Measurements from ENCODE around the gene LCN1. TPM values are rescaled to one million over a fixed set of nuclear protein-coding genes. Genes with fewer than 3 reads are reported as not detected.
"Not testable (repeated sequence)": the region's sequence is repeated elsewhere in the genome, so short reads cannot be mapped to it uniquely, and the experiment has no call there.

LCN1 gene
- total RNA-seq, 4 donors from 2014 or later, result not detected

DNA sequence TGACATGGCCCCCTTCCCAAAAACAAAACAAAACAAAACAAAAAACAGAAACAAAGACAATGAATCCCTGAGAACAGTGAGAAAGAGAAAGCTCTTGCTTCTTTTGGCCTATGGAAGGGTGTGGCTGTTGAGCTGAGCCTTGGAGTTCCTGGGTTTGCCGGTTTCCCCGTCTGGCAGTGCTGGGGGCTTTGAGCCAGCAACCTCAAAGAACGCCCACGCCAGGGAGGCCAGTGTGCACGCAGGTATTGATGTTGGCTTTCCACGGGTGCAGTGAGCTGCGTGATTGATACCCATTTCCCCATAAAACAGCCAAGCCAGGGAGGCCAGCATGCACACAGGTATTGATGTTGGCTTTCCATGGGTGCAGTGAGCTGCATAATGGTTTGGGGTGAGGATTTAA lies 8.3 kb upstream of the LCN1 start:
- peak in 1 of 2 donors; percentile 65 for DNase-seq (ENCODE audit: low spot score in 2 of 2)
- 54 to 73% methylated on average over 7 of the region's 7 CpGs for WGBS, 2 donors
- no peak for TF ChIP-seq POLR2A (IDR thresholded peaks at IDR 0.05)
- TF ChIP-seq, protein P1, sequence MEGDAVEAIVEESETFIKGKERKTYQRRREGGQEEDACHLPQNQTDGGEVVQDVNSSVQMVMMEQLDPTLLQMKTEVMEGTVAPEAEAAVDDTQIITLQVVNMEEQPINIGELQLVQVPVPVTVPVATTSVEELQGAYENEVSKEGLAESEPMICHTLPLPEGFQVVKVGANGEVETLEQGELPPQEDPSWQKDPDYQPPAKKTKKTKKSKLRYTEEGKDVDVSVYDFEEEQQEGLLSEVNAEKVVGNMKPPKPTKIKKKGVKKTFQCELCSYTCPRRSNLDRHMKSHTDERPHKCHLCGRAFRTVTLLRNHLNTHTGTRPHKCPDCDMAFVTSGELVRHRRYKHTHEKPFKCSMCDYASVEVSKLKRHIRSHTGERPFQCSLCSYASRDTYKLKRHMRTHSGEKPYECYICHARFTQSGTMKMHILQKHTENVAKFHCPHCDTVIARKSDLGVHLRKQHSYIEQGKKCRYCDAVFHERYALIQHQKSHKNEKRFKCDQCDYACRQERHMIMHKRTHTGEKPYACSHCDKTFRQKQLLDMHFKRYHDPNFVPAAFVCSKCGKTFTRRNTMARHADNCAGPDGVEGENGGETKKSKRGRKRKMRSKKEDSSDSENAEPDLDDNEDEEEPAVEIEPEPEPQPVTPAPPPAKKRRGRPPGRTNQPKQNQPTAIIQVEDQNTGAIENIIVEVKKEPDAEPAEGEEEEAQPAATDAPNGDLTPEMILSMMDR (IDR thresholded peaks at IDR 0.05), result no peak
- no peak overlapping the region for H3K4me3 ChIP-seq (ENCODE audit: low read depth, poor library complexity, severe bottlenecking)
- intact Hi-C loops (cut with DNase I; ENCODE audit: low total_unique reads), result no loop called here

DNA sequence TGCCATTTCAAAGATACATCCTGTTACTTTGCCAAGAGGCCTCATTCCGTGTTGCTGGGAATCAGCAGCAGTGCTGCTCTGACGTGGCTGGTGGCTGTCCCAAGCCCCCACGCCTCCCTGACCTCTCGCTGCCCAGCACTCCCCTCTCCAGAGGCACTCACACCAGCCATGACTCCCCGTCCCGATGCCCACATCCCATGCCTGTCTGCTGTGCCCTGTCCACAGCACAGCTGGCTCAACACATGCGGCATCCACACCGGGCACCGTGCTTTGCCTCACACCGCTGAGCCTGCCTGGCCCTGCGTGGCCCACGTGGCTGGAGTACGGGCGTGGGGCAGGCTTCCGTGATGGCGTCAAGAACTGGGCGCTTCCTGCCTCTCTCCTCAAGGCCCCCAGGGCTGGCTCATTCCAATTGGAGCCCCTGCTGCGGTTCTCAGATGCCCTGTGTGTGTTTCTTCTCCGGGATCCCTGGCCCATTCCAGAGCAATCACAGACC lies 7.8 kb upstream of the LCN1 start:
- peak in 1 of 2 donors; percentile 70 for DNase-seq (ENCODE audit: low spot score in 2 of 2)
- TF ChIP-seq, protein P1 (IDR thresholded peaks at IDR 0.05), result no peak
- no peak for TF ChIP-seq POLR2A (IDR thresholded peaks at IDR 0.05)
- H3K4me3 ChIP-seq (ENCODE audit: low read depth, poor library complexity, severe bottlenecking), result no peak overlapping the region
- intact Hi-C loops (cut with DNase I; ENCODE audit: low total_unique reads), result no loop called here
- 77 to 79% methylated on average over 19 of the region's 19 CpGs for WGBS, 2 donors

DNA sequence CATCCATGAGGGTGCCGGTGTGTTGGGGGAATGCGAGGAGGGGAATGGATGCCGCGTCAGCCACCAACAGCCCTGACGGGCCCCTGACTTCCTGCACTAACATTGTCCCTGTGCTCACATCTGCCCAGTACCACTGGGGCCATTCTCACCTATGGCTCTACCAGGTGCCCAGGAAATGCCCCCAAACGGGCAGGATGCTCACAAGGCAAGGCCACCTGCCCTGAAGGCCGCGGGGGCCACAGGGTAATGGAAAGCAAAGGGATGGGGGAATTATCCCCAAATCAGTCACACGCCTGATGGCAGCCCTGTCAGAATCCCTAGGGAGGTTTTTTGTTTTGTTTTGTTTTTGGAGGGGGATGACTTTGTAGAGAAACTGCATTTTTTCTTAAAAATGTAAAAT lies 7.3 kb upstream of the LCN1 start:
- 82 to 85% methylated on average over 6 to 8 of the region's 9 CpGs for WGBS, 2 donors
- intact Hi-C loops (cut with DNase I; ENCODE audit: low total_unique reads); H3K4me3 ChIP-seq (ENCODE audit: low read depth, poor library complexity, severe bottlenecking); DNase-seq (ENCODE audit: low spot score in 2 of 2): not testable (repeated sequence)

DNA sequence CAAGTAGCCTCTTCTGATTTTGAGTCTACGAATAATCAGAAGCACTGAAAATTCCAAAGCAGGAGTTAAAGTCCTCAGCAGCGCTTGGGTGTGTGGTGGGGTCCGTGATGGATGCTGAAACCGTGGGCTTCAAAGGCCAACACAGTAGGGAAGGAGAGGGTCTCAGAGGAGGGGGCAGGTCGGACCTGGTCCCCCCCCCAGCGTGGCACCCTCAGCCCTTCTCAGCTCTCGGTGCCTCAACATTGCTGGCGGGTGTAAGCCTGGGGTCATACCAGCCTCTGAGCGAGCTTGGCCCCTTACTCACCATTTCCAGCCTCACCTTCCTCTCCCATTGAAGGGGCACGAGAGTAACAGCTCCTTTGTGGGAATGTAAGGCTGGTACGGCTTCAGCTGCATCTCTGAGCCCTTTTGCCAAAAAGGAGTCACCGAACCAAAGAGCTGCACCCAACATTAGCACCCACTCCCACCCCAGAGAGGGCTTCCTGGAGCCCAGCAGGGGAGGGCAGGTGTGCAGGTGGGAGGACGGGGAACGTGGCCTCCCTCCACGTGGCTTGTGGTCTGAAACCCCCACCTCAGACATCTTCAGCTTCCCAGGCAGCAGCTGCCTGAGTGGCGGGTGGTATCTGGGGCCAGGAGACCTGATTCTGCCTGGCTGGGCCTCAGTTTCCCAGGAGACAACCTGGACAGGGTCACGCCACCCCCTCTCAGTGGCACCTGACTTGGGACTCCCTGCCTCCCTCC lies 6.7 kb upstream of the LCN1 start:
- no peak overlapping the region for H3K4me3 ChIP-seq (ENCODE audit: low read depth, poor library complexity, severe bottlenecking)
- intact Hi-C loops (cut with DNase I; ENCODE audit: low total_unique reads), result no loop called here
- TF ChIP-seq, protein P1 (IDR thresholded peaks at IDR 0.05), result no peak
- no peak for TF ChIP-seq POLR2A (IDR thresholded peaks at IDR 0.05)
- DNase-seq (ENCODE audit: low spot score in 2 of 2), result peak in 1 of 2 donors; percentile 58
- 79 to 84% methylated on average over 15 to 17 of the region's 17 CpGs for WGBS, 2 donors

DNA sequence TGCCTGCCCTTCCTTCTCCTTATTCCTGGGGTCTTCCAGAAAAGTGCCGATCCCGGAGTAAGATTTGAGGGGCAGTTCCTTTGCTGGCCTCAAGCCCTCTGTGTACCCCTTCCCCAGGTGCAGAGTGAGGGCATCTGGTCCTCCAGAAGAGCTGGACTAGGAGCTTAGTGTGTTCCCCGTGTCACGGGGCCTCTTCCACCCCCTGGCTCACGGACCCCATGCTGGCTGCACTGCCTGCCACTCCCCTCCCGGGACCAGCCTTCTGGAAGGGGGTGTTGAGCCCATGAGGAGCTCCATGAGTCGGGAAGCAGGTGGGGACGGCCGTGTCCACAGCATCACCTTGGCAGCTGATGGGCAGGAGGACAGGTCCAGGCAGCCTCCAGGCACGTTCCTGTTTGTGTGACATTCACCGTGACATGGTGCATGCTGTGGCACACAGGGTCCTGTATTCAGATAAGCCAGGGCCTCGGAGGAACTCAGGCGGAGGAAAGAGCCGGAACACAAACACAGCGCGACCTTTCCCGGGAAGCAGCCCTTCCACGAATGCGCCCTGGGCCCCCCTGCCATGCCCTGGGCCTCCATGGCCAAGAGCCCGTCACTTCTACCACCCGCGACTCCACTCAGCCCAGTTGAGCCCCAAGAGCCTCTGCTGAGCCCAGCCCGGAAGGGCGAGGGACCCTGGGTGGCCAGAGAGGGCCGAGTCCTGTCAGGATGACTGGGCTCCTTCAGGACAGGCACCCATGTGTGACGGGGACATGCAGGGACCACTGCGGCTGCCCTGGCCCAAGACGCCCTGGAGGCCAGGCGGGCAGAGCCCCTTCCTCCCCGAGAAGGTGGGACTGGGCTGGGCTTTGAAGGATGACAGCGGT lies 5.9 kb upstream of the LCN1 start:
- intact Hi-C loops (cut with DNase I; ENCODE audit: low total_unique reads), result no loop called here
- 86 to 89% methylated on average over 21 to 28 of the region's 31 CpGs for WGBS, 2 donors

More for the DNA sequence above, 5.9 kb upstream of the LCN1 start:
- no peak overlapping the region for H3K4me3 ChIP-seq (ENCODE audit: low read depth, poor library complexity, severe bottlenecking)
- TF ChIP-seq, protein P1 (IDR thresholded peaks at IDR 0.05), result no peak
- no peak for TF ChIP-seq POLR2A (IDR thresholded peaks at IDR 0.05)
- peak in 1 of 2 donors; percentile 74 for DNase-seq (ENCODE audit: low spot score in 2 of 2)
